Right lobe of liver (tissue), 4 donors: Measurements from ENCODE around the gene EHBP1L1.

ENCODE experiments used
- POLR2A ChIP-seq: fragments of 450-650 bp; IDR thresholded peaks from one replicate; pipeline ENCODE4 v1.6.1; 2017; ENCODE audit warnings: antibody characterized with exemption, mild to moderate bottlenecking
- TF ChIP-seq, protein P1 (sequence below), 4 donors: fragments of 200-600 bp in 3 of 4; fragments of 450-650 bp in 1 of 4; IDR thresholded peaks; one replicate each; pipeline versions ENCODE4 v1.5.1 to v1.8.0; 2016 to 2022; ENCODE audit warnings: antibody characterized with exemption in 4 of 4, mild to moderate bottlenecking in 2 of 4
- donor health status: DM: no; HTN: no; CAD: no.
- donor health status: DM: no; HTN: no; CAD: no.
- donor health status: DM: no; HTN: yes; CAD: no.

GRCh38 chr11:65586247-65586630, 10.4 kb downstream of the EHBP1L1 start:
- TF ChIP-seq POLR2A: no peak
- TF ChIP-seq, protein P1, sequence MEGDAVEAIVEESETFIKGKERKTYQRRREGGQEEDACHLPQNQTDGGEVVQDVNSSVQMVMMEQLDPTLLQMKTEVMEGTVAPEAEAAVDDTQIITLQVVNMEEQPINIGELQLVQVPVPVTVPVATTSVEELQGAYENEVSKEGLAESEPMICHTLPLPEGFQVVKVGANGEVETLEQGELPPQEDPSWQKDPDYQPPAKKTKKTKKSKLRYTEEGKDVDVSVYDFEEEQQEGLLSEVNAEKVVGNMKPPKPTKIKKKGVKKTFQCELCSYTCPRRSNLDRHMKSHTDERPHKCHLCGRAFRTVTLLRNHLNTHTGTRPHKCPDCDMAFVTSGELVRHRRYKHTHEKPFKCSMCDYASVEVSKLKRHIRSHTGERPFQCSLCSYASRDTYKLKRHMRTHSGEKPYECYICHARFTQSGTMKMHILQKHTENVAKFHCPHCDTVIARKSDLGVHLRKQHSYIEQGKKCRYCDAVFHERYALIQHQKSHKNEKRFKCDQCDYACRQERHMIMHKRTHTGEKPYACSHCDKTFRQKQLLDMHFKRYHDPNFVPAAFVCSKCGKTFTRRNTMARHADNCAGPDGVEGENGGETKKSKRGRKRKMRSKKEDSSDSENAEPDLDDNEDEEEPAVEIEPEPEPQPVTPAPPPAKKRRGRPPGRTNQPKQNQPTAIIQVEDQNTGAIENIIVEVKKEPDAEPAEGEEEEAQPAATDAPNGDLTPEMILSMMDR (IDR thresholded peaks at IDR 0.05): no peak
